Measurements from ENCODE around the gene SPRN.

The SPRN gene

DNA sequence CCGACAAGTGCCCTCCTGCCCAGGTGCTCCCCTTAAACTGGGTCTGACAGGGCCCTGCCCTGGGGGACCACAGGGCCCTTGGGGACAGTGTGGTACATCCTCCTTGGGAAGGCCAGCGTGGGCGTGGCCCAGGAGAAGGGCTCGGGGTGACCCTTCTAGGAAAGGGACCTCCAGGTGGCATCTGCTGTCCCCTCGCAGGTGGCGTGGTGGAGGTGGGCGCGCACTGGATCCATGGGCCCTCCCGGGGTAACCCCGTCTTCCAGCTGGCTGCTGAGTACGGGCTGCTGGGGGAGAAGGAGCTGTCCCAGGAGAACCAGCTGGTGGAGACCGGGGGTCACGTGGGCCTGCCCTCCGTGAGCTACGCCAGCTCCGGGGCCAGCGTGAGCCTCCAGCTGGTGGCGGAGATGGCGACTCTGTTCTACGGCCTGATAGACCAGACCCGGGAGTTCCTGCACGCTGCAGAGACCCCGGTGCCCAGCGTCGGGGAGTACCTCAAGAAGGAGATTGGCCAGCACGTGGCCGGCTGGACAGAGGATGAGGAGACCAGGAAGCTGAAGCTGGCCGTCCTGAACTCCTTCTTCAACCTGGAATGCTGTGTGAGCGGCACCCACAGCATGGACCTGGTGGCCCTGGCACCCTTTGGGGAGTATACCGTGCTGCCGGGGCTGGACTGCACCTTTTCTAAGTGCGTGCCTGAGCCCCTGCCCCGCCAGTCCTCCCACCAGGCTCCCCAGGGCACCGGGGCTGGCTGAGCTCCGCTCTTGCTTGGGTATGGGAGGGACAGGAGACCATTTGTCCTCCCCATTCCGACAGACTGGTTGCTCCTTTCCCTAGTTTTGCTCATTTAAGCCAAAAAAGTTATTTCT is 44.4 kb downstream of the SPRN start:
- TF ChIP-seq, protein P1, sequence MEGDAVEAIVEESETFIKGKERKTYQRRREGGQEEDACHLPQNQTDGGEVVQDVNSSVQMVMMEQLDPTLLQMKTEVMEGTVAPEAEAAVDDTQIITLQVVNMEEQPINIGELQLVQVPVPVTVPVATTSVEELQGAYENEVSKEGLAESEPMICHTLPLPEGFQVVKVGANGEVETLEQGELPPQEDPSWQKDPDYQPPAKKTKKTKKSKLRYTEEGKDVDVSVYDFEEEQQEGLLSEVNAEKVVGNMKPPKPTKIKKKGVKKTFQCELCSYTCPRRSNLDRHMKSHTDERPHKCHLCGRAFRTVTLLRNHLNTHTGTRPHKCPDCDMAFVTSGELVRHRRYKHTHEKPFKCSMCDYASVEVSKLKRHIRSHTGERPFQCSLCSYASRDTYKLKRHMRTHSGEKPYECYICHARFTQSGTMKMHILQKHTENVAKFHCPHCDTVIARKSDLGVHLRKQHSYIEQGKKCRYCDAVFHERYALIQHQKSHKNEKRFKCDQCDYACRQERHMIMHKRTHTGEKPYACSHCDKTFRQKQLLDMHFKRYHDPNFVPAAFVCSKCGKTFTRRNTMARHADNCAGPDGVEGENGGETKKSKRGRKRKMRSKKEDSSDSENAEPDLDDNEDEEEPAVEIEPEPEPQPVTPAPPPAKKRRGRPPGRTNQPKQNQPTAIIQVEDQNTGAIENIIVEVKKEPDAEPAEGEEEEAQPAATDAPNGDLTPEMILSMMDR (IDR thresholded peaks at IDR 0.05) = no peak

DNA sequence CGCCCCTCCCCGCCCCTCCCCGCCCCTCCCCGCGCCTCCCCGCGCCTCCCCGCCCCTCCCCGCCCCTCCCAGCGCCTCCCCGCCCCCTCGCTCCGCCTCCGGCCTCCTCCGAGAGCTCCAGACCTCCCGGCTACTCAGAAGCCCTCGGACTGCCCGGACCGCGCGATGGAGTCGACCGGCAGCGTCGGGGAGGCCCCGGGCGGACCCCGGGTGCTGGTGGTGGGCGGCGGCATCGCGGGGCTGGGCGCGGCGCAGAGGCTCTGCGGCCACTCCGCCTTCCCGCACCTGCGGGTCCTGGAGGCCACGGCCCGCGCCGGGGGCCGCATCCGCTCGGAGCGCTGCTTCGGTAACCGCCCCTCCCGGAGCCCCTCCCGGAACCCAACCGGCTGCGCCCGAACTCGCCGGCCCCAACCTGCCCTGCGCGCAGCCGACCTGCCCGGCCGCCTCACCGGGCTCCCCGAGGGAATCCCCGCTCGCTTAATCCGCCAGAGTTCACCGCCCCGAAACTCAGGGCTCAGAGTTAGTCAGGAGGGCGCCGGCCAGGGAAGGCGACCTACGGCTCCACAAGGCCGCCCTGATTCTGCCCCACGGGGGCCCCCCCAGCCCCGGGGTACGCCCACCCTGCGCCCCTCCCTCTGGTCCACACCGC is 45.1 kb downstream of the SPRN start, which contains the start of gene PAOX:
Gene PAOX, plus strand, starts transcription at position 111 of the 649 bp plus-strand sequence. Its CDS starts 55 bp downstream, at position 166.
- TF ChIP-seq, protein P1 (IDR thresholded peaks at IDR 0.05) = no peak

DNA sequence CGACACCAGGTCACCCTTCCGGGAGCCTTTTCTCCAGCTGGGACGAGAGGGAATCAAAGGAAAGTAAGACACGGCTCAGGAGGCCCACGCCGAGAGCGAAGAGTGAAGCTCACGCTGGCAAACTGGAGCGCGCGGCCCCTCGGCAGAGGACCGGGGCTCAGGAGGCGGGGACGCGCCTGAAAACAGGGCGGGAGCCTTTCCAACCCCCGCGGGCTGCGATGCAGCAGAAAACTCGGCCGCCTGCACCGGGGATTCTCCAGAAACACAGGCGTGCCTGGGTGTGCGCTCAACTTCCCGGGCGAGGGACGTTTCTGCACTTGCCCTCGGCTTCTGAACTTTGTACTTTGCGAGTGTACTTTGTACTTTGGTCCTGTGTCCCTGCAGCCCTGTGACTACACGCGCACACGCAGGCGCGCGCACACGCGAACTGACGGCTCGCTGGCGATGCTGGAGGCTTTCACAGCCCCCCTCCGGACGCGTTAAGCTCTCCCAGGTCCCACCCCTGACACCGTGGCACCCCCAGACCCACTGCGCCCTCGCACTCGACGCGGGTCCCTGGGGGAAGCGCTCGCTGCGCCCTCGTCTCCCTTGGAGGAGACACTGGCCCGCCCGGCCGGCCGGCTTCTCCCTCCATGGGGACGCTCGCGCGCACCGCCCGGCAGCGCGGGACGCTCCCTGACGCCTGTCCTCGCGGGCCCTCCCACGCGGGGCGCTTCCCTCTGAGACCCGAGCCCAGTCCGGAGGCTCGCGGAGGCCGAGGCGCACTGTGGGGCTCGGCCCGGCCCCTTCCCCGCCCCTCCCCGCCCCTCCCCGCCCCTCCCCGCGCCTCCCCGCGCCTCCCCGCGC is 46.0 kb downstream of the SPRN start:
- TF ChIP-seq, protein P1 (IDR thresholded peaks at IDR 0.05) = no peak

DNA sequence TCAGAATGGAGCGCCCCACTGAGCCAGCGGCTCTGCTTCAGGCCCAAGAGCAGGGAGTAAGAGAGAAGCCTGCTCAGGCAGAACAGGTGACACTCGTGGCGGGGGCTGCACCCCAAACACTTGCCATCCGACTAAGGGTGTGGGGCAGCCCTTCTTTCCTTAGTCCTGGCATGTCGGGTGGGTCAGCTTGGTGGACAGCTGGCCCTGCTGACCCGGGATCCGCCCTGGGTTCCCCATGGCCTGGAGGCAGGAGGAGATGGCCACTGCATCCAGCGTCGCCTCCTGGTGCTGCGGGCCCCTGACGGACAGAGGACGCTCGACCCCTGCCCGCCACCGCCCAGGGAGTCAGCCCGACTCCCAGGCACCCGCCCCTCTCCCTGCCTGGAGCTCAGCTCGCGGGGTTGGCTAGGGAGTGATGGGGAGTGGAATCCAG is 46.6 kb downstream of the SPRN start:
- TF ChIP-seq, protein P1 (IDR thresholded peaks at IDR 0.05) = no peak

DNA sequence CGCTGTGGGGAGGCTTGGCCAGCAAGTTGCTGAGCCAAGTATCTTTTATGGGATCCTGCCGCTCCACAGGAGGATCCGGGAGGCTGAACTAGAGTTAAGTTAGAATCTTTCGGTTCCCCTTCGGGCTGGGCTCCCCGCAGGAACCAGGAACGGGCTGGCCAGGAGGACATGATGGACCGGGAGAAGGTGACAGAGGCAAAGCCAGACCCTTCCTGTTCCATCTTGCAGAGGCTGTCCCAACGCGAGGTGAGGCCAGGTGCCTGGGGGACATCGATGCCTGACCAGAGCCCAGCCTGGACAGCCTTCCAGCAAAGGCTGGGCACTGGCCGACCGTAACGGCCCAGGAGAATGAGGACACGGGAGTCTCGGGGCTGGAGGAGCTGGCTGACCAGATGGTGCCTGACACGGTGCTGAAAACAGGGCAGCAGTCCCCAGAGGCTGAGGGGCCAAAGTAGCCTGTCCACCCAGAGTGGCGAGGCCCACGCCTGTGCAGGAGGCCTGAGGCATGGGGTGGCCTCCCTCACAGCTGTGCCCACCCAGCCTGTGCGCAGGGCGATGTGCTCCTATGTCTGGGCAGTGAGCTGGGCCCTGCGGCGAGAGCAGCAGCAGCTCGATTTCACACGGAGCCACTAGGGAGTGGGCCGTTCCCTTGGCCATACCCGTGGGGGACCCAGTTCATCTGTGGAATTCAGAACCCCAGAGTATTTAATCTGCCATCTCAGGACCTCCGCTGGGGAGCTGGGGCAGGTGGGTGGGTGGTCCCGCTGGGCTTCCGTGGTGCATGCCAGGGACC is 47.2 kb downstream of the SPRN start:
- TF ChIP-seq, protein P1 (IDR thresholded peaks at IDR 0.05) = no peak

DNA sequence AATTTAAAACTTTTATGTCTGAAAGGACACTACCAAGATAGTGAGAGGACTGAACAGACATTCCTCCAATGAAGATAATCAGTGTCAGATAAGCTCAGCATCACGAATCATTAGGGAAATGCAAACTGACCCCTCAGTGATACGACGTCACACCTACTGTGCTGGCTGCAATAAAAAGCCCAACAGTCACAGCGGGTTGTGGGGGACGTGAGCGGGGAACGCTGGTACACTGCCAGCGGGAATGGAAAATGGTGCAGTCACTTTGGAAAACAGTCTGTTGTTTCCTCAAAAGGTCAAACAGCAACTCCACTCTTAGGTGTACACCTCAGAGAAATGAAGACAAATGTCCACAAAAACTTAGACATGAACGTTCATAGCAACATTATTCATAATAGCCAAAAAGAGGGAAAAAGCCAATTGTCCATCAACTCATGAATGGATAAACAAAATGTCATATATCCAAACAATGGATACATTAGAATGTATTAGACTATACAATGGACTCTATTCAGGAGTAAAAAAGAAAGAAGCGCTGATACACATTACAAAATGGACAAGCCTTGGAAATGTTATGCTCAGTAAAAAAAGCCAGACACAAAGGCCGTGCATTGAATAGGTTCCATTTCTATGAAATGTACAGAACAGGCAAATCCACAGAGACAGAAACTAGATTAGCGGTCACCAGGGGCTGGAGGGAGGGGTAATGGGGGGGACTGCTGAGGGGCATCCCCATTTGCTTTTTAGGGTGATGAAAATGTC is 48.9 kb downstream of the SPRN start:
- TF ChIP-seq, protein P1 (IDR thresholded peaks at IDR 0.05) = no peak
